ENCODE results near the gene PRKAG2.

GRCh38 chr7:151717415-151717814 lies 159.5 kb downstream of the PRKAG2 start:
- no peak for TF ChIP-seq EZH2phosphoT487 (IDR thresholded peaks at IDR 0.05; ENCODE audit: borderline replicate concordance)
- TF ChIP-seq, protein P1, sequence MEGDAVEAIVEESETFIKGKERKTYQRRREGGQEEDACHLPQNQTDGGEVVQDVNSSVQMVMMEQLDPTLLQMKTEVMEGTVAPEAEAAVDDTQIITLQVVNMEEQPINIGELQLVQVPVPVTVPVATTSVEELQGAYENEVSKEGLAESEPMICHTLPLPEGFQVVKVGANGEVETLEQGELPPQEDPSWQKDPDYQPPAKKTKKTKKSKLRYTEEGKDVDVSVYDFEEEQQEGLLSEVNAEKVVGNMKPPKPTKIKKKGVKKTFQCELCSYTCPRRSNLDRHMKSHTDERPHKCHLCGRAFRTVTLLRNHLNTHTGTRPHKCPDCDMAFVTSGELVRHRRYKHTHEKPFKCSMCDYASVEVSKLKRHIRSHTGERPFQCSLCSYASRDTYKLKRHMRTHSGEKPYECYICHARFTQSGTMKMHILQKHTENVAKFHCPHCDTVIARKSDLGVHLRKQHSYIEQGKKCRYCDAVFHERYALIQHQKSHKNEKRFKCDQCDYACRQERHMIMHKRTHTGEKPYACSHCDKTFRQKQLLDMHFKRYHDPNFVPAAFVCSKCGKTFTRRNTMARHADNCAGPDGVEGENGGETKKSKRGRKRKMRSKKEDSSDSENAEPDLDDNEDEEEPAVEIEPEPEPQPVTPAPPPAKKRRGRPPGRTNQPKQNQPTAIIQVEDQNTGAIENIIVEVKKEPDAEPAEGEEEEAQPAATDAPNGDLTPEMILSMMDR (conservative IDR thresholded peaks at IDR 0.05; ENCODE audit: low read length): no peak
